LHCN-M2 (cell line): ENCODE data around the gene TLDC2. TPM values are rescaled to one million over a fixed set of nuclear protein-coding genes. Genes with fewer than 3 reads are reported as not detected.
"Not testable (repeated sequence)": the region's sequence is repeated elsewhere in the genome, so short reads cannot be mapped to it uniquely, and the experiment has no call there.

Experiments
- DNase-seq: peaks from one replicate; pipeline ENCODE4 v3.0.0-alpha.2; 2012; ENCODE audit warnings: low read depth
- polyA plus RNA-seq: library from polyadenylated mRNA; unstranded; fragments of >200 nt; gene quantifications from one replicate; pipeline ENCODE4 v1.2.1, GENCODE V29; 2012; ENCODE audit warnings: missing spikeins
- total RNA-seq: library from RNA; depleted of rRNA; stranded (reverse); fragments of >200 nt; gene quantifications from 2 replicates; pipeline ENCODE4 v1.2.3, GENCODE V29; 2014; rRNA removed

TLDC2 gene
- not detected in 2 replicates for total RNA-seq
- polyA plus RNA-seq = 0.06 TPM

DNA sequence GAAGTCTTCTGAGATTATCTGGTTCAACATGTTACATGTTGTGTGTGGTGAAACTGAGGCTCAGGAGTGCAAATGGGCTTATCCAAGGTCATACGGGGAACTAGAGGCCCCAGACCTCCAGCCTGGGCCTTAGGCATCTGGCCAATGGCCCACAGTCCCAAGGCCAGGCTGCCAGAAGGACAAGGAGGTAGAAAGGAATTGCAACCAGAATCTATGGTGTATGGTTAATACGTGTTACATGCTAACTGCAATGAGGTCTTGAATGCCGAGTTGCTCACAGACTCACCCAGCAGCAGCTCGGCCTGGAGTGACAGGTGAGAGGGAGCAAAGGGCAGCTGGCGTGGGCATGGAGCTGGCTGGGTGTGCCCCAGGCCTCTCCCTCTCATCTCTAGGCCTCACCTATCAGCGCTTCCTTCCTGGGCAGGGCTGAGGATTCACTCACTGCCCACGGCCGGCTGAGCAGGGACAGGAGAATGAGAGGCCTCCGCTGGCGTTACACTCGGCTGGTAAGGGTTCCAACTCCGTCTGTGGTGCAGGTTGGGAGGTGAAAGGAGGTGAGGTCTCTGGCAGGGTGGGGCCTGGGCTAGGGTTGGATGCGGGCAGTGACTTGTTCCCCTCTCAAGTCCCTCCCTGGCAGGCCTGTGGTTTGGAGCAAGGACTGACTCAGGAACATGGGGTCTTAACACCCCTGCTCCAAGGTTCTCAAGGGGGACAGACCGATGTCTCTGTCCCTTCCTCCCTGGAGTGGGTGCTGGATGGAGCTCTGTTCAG is at the start of gene TLDC2:
TSS of gene TLDC2 (plus strand) at position 437 of the 771 bp plus-strand sequence. CDS start at position 474, 37 bp downstream.
- DNase-seq = no peak

DNA sequence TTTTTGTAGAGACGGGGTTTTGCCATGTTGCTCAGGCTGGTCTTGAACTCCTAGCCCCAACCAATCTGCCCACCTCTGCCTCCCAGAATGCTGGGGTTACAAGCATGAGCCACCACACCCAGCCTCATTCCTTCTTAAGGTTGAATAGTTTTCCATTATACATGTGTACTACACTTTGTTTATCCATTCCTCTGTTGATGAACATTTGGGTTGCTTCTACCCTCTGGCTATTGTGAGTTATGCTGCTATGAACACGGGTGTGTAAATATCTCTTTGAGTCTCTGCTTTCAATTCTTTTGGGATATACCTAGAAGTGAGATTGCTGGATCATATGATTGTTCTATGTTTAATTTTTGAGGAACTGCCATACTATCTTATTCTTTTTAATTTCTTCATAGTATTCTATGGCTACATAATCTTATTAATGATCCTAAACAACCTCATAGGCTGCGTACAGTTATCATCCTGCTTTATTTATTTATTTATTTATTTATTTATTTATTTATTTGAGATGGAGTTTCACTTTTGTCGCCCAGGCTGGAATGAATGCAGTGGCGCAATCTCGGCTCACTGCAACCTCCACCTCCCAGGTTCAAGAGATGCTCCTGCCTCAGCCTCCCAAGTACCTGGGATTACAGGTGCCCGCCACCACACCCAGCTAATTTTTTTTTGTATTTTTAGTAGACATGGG is 49.2 kb upstream of the TLDC2 start:
- DNase-seq = no peak

DNA sequence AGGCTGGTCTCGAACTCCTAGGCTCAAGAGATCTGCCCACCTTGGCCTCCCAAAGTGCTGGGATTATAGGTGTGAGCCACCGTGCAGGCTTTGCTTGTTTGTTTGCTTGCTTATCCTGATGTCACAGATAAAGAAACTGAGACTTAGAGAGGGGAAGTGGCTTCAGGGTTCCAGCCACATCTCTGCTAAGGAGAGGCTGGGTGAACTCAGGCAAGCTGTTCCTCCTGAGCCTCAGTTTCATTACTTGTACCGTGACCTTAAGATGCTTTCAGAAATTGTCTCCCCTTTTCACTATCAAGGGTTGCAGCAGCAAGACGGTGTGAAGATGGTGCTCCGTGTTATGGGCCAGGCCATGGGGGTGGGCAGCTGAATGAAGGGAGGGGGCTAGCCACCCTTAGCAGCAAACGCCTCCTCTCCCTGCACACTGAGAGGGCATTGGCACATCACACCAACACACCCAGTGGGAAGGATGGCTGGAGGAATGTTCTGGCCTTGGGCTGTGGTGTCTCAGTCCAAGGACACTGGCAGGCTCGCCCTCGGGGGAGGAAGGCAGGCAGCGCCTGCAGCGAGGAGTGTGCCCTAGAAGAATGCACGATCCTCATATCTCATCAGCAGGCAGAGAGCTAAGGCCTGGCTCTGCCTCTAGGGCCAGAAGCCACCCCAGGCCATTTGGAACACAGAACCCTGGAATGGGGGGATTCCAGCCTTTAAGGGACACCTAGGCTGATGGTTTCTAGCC is 48.2 kb upstream of the TLDC2 start:
- DNase-seq = no peak

DNA sequence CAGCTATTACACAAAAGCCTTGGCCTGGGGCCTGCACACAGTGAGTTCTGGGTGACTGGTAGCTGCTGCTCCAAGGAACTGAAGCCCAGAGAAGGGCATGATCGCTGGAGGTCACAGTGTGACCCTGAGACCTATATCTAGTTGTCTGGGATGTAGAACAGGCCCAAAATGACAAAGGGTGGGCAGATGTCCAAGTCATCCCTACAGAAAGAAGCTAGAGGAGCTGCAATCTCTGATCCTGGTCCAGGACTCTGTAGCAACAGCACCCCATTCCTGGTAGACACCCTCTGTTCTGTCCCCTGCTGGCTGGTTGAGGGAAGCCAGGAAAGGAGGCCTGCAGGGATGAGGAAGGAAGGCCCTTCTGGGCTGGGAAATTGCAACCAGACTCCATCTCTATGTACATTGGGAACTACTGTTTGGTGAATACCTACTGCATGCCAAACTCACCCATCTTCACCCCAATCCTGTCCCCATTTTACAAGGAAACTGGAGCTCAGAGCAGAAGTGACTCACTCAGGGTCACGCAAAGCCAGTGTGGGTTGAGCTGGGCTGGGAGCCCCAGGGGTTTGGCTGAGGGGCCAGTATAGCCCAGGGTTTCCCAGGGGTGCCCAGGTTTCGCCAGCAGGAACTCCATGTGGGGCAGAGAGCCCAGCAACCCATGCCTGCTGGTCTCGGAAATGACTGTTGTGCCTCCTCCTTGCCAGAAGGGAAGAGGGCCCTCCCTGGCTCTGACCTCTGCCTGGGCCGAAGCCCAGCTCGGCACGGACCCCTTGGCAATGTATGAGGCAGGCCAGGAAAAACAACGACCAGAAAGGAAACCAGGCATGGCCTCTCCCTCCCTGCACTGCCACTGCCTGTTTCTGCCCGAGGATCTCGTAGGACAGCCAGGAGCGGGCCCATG is 44.9 kb upstream of the TLDC2 start:
- peak; percentile 60 for DNase-seq

DNA sequence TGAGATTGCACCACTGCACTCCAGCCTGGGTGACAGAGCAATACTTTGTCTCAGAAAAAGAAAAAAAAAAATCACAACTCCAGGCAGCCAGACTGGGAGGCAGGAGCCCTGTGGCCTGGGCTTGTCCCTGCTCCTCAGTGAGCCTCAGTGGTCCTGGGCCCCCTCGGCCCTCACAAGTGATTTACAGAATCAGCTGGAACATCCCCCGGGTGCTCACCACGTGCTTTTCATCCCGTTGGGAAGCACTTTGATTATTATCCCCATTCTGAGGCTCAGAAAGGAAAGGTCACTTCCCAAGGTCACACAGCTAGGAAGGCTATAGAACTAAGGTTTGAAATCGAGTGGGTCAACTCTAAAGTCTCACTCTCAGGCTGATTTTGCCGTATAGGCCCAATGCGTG is 43.1 kb upstream of the TLDC2 start:
- DNase-seq = no peak

DNA sequence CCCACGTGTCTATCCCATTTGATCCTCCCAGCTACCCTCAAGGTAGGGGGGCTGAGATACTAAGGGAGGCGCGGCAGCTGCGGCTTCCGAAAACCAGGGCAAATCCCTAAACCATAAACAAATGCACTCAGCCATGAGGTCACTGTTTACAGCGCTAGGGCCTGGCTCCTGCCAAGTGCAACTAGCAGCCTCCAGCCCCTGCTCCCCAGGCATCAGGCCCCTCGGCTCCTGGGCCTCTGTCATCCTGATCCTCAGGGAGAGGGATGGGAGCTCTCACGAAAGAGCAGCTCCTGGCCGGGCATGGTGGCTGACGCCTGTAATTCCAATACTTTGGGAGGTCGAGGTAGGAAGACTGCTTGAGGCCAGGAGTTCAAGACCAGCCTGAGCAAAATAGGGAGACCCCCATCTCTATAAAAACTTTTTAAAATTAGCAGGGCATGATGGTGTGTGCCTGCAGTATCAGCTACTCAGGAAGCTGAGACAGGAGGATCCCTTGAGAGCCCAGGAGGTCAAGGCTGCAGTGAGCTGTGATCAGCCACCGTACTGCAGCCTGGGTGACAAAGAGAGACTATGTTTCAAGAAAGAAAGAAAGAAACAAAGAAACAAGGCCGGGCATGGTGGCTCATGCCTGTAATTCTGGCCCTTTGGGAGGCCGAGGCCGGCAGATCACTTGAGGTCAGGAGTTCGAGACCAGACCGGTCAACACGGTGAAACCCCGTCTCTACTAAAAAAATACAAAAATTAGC is 42.5 kb upstream of the TLDC2 start:
- DNase-seq = no peak

DNA sequence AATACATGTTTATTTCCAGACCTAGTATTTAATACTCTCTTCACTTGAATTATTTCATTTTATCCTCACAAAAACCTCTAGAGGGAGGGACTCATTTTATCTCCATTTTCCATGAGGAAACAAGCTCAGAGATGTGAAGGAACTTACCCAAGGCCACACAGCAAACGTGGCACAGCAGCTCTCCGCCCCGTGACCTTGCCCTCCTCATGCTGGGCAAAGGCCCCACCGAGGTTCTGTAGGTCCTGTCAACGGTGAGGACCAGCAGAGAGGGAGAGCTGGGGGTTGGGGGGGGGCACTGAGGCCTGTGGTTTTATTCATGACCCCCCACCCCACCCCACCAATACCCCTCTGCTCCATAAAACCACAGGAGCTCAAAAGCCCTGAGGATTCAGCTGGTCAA is 40.9 kb upstream of the TLDC2 start:
- no peak for DNase-seq

DNA sequence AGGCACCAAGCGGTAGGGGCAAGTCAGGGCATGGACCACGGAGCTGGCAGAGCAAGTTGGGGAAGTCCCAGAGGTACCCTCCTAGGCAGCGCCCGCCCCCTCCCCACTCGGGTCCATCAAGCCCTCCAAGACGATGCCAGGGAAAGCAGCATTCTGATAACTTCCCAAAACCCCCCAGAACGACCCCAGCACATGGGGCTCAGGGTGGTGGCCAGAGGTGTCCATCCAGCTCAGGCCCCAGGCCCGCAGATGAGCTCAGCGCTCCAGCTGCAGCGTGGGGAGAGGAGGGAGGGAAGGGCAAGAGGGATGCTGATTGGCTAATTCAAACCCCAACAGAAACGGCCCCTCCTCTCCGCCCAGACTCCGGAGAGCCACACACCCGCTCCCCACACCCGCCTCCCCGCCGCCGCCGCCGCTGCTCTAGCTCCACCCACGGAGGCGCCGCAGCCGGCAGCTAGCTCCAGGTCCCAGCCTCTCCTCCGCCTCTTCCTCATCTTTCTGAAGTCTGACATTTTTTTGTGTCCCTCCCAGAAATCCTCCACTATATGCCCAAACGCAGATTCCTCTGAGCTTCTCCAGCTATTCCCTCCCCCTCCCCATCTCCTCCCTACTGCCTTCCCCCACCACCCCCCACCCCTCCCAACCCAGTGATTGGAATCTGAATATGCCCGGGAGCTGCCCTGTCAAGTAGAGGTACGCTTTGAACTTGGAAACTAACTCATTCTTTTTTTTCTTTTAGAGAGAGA is 40.3 kb upstream of the TLDC2 start:
- DNase-seq = peak; percentile 92

DNA sequence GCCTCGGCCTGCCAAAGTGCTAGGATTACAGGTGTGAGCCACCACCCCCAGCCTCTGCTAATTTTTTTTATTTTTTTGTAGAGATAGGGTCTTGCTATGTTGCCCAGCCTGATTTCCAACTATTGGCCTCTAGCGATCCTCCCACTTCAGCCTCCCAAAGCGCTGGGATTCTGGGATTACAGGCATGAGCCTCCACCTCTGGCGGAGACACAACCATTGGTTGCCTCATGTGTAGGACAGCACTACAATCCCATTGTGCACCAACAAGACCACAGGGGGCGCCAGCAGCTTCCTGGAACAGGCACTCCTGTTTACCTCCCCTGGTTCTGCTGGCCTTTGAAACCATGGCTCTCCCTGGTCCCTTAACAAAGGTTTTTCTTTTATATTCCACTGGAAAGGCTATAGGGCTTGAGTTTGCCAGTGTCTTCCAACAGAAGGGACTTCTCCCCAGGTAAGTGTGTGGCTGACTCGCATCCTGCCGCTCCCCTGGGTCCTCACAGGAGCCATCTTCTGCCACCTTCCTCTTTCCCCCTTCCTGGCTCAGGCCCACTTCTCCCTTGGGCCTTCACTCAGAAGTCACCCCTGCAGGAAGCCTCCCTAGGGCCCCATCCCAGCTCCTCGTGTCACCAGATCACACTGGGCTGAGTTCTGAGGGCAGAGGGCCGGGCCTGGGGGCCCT is 39.2 kb upstream of the TLDC2 start:
- DNase-seq = peak; percentile 65

DNA sequence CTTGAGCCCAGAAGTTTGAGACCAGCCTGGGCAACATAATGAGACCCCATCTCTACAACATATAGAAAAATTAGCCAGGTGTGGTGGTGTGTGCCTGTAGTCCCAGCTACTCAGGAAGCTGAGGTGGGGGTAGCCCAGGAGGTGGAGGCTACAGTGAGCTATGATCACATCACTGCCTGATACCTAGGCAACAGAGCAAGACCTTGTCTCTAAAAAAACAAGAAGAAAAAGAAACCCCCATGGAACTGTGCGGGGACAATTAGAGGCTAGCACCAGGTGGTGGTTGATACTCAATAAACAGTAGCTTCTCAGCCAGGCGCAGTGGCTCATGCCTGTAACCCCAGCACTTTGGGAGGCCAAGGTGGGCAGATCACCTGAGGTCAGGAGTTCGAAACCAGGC is 37.6 kb upstream of the TLDC2 start:
- DNase-seq = not testable (repeated sequence)

DNA sequence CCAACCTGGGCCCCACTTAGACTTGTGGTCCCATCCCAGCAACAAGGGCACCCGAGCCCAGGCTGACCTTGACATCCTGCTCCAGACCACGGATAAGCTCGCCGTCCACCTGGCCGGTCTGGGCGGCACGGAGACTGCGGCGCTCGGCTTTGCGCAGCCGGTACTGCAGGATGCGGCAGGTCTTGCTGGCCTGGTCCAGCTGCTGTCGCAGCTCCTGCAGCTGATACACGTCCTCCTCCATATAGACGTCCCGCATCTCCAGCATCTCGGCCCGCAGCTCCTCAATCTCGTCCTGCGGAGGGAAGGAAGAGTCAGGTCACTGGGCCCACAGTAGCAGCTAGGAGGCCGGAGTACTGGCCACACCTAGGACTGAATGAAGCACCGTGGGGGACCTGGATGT is 36.8 kb upstream of the TLDC2 start:
- DNase-seq = no peak

DNA sequence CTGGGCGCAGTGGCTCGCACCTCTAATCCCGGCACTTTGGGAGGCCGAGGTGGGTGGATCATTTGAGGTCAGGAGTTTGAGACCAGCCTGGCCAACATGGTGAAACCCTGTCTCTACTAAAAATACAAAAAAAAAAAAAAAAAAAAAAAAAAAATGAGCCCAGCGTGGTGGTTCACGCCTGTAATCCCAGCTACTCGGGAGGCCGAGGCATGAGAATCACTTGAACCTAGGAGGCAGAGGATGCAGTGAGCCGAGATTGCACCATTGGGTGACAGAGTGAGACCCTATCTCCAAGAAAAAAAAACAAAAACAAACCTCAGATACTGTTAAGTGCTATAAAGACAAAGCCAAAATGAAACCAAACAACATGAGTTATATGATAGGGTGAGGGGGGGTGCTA is 34.9 kb upstream of the TLDC2 start:
- DNase-seq = not testable (repeated sequence)

DNA sequence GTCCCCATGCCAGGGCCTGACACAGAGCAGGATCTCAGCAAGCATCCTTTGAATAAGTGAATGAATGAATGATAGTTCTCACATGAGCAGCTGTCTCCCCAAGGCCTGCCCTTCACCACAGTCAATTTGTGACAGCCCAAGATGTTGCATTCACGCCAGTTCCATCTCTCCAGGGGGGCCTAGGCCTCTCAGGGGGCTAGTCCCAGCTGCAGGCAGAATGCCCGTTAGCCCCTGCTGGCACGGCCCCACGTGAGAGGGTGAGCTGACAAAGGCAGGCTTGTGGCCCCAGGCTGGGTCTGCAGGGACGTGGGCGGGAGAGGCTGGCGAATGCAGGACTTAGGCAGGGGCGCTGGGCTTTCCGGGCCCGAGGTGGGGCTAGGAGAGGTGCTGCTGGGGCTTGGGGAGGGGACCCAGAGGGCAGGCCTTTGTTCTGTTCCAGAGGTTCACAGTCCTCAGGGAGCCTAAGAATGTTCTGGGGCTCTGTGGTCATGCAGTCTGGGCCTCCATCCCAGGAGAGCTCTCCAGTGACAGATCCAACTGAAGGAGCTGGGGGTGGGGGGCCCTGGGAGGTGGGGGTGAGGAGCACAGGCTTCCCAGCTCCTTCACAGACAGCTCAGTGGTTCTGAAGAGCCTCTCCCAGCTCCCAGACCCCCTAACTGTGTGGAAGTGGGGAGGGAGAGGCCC is 30.5 kb upstream of the TLDC2 start:
- DNase-seq = no peak

DNA sequence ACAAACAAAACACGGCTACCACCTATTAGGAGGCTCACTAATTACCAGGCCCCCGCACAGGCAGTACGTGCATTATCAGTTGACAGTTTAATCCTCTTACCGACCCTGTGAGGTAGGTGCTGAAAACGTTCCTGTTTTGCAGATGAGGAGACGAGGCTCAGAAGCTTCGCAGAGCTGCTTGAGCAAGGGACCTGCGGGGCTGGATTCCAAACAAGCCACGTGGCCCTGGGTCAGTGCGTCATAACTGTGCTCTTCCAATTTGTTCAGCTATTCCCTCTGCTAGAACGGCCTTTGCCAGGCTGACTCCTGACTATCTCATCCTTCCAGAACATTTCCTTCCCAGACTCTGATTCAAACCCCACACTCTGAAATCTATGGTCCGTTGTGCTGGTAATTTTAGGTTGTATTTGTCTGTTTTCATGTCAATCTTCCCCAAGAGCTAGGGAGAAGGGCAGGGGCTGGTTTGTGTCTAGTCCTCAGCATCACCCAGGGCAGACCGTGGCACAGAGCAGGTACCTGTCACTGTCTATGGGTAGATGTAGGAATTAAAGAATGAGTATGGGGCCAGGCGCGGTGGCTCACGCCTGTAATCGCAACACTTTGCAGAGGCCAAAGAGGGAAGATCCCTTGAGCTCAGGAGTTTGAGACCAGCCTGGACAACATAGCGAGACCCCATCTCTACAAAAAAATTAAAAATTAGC is 28.8 kb upstream of the TLDC2 start:
- DNase-seq = peak; percentile 75

DNA sequence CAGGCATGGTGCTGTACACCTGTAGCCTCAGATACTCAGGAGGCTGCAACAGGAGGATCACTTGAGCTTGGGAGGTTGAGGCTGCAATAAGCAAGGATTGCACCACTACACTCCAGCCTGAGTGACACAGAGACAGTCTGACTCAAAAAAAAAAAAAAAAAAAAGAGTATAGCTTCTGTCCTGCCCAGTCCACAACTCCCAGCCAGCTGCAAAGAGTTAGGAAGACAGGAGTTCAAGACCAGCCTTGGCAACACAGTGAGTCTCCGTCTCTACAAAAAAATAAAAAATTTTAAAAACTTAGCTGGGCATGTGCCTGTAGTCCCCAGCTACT is 28.3 kb upstream of the TLDC2 start:
- no peak for DNase-seq

DNA sequence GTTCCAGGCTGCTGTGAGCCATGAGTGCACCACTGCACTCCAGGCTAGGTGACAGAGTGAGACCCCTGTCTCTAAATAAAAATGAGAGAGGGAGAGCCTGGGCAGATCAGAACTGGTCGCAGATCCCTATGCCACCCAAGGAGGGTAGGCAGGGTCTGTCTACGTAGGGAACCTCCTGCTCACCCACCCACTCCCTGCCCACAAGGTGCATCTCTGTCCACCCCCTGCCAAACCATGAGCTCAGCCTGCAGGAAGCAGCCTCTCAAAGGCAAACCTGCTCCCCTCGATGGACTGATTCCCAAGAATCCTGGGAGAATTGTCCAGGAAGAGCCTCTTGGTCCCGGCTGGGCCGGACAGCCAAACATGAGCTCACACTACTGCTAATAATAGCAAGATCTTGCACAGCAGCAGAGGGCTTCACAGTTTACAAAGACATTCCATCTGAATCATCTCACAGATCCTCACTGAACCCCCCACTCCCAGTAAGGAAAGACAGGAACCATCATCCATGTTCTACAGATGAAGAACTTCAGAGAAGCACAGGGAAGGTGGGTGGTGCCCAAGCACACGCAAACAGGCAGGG is 27.8 kb upstream of the TLDC2 start:
- peak; percentile 85 for DNase-seq

DNA sequence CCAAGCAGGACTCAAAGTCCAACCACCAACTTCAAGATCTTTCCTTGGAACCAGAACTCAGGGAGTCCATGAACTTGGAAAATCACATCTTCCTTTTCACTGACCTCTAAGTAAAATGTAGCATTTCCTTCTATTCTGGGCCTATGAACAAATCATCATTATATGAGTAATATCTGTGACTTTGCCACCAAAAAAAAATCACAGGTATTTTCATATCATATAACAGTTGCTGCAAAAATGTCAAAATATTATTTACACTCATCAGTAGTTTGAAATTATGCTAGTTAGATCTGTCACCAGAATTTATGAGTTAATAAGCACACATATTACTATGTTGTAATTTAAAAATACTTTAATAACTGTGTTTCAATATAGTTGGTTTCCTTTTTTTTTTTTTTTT is 27.3 kb upstream of the TLDC2 start:
- no peak for DNase-seq
